ENCODE data around the gene BCL2L15.
A peak's percentile ranks its signal among the peaks of the same experiment; 100 is the strongest.
"Not testable (repeated sequence)": the region's sequence is repeated elsewhere in the genome, so short reads cannot be mapped to it uniquely, and the experiment has no call there.

BCL2L15 gene

DNA sequence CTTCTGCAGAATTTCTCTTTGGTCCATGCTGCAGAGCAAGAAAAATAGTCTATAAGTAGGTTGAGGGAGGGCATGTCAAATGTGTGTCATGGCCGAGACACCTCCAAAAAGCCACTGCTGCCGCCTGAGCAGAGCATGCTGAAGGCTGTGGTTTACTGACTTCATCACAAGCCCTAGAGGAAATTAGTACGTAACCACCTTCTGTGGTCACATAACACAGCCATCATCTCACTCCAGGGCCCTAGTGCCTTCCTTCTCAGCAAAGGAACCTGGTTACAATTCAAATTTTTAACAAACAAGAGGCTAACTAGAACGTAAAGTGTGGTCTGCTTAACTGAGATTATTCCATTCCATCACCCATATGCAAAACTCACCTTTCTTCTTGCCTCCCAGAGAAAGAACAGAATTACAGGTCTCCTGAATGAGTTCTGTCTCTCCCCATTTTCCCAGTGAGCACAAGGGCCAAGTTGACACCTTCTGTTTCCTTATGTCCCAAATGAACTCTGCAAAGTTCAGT lies 15.7 kb downstream of the BCL2L15 start, which contains the start of gene PTPN22:
Gene PTPN22, minus strand, starts transcription at position 116 of the 517 bp plus-strand sequence.
- peak; percentile 67 to 72 for DNase-seq (ENCODE audit: low read depth in 2 of 2)

DNA sequence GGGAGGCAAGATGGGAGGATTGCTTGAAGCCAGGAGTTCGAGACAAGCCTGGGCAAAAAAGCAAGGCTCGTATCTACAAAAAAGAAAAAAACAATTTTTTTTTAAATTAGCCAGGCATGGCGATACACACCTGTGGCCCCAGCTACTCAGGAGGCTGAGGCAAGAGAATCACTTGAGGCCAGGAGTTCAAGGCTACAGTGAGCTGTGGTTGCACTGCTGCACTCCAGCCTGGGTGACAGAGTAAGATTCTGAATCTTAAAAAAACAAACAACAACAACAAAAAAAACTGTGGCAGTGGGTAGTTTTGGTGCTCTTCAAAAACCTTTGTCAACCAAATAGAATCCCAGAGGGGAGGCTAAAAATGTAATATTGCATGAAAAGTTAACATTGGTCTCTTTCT lies 16.6 kb downstream of the BCL2L15 start:
- DNase-seq (ENCODE audit: low read depth in 2 of 2): no peak

- DNase-seq (ENCODE audit: low read depth in 2 of 2): no peak
These were observed 18.8 kb downstream of the BCL2L15 start for GRCh38 chr1:113868387-113869083.

DNA sequence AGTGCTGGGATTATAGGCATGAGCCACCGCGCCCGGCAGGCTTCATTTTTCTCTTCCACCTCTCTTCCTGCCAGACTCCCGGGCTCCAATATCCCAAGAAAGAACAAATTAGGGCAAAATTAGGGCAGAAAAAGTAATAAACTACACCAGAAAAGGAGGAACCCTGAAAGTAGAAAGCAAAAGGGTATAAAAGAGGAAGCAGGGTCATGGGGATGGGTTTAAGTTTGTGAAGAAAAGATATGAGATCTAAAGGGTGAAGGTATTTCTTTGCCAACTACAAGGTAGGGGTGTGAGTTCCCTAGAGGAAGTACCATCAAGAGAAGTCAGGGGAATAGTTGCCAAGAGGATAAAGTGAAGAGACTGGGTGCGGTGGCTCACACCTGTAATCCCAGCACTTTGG lies 25.7 kb downstream of the BCL2L15 start:
- no peak for DNase-seq (ENCODE audit: low read depth in 2 of 2)

- no peak for DNase-seq (ENCODE audit: low read depth in 2 of 2)
These were observed 26.5 kb downstream of the BCL2L15 start for GRCh38 chr1:113860891-113861290.

- DNase-seq (ENCODE audit: low read depth in 2 of 2): no peak
These were observed 27.8 kb downstream of the BCL2L15 start for GRCh38 chr1:113859478-113860175.

DNA sequence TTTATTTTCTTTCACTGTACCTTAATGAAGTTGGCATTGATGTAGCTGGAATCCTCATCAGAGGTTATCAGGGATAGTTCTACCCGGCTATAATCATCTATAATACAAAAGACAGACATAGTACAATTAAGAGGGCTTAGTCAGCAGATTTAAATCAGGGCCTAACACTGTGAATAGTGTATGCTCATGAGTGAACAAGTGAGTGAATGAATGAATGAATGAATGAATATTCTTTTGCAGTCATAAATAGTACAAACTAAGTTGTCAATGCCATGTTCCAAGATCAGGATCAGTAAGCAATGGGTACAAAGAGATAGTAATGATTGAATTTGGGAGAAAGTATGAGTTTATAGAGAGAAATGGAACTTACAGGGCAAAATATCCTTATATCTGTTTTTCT lies 28.4 kb downstream of the BCL2L15 start:
- no peak for DNase-seq (ENCODE audit: low read depth in 2 of 2)

GRCh38 chr1:113858418-113858817 lies 29.0 kb downstream of the BCL2L15 start:
- DNase-seq (ENCODE audit: low read depth in 2 of 2): no peak

DNA sequence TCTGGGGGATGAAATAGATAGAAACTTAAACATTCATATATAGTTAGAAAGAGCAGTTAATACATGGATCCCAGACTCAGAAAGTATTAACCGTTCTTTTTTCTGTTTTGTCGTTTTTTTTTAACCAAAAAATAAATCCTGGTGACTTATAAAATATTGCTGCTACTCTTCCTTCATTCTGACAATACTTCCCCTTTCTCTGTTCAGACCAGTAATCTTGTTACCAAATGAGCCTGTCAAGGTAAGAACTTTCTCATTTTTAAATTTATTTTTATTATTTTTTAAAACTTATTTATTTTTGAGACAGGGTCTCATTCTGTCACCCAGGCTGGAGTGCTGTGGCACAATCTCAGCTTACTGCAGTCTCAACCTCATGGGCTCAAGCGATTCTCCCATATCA lies 29.6 kb downstream of the BCL2L15 start:
- DNase-seq (ENCODE audit: low read depth in 2 of 2): no peak

DNA sequence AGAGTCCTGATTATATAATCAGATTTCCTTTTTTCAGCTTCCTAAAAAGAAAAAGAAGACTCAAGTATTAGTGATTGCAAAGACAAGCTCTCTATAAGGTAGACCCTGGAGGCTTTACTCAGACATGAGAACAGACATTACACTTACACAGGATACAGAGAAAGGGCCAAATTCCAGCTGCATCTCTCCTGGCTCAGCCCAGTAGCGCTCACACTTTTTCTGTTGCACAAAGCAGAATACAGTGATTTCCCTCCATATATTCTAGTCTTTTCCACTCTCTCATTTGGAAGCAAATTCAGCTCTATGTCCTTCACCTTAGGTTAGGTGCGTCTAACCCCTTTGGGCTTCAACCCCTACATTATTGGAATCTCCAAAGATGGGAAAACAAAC lies 31.0 kb downstream of the BCL2L15 start:
- no peak for DNase-seq (ENCODE audit: low read depth in 2 of 2)

GRCh38 chr1:113855630-113856400 lies 31.6 kb downstream of the BCL2L15 start:
- no peak for DNase-seq (ENCODE audit: low read depth in 2 of 2)

DNA sequence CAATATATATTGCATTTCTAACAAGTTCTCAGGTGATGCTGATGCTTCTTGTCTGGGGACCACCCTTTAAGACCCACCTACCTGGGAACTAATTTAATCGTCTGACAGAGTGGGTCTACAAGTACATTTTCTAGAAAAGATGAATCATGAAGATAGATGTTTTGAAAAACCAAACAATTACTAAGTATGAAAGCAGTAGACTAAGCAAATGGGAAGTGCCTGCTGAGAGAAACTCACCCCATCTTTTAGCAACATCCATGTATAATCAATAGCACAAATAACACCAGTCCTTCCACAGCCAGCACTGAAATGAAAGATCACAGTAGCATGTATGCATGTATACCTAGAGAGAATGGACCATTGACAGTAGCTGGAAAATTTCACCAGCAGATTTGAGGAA lies 33.1 kb downstream of the BCL2L15 start:
- DNase-seq (ENCODE audit: low read depth in 2 of 2): no peak

DNA sequence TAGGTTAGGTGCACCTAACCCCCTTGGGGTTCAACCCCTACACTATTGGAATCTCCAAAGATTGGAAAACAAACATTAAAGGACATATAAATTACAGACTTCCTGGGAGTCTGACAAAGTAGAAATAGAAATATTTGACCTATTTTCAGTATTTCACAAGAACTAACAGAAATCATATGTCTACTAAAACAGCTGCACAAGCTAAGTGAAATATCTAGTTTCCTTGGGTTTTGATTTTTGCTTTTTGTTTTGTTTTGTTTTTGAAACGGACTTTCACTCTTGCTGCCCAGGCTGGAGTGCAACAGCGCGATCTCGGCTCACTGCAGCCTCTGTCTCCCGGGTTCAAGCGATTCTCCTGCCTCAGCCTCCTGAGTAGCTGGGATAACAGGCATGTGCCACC lies 34.7 kb downstream of the BCL2L15 start:
- DNase-seq (ENCODE audit: low read depth in 2 of 2): not testable (repeated sequence)

DNA sequence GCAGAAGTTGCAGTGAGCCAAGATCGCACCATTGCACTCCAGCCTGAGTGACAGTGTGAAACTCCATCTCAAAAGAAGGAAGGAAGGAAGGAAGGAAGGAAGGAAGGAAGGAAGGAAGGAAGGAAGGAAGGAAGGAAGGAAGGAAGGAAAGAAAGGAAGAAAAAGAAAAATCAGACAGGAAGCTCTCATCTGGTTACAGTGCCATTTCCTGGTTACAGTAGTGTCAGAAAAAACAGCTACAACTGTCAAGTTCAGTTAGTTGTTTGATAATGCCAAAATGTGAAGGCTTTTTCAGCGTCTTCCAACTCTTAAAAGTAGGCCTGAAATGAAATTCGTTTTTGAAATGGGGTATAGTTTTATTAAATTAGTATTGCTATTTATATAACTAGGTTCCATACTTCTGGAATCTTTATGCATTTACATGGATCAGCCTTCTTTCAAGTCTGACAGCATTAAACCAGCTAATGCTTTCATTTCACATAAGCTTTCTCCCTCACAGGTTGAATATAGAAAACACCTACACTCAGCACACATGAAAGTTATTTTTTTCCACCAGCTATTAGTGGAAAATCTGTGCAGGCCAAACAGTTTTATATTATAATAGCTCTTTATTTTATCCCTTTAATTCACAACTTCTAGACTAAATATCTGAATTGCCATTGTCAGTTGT lies 37.1 kb downstream of the BCL2L15 start:
- no peak for DNase-seq (ENCODE audit: low read depth in 2 of 2)

- DNase-seq (ENCODE audit: low read depth in 2 of 2): no peak
These were observed 38.3 kb downstream of the BCL2L15 start for GRCh38 chr1:113849072-113849471.

DNA sequence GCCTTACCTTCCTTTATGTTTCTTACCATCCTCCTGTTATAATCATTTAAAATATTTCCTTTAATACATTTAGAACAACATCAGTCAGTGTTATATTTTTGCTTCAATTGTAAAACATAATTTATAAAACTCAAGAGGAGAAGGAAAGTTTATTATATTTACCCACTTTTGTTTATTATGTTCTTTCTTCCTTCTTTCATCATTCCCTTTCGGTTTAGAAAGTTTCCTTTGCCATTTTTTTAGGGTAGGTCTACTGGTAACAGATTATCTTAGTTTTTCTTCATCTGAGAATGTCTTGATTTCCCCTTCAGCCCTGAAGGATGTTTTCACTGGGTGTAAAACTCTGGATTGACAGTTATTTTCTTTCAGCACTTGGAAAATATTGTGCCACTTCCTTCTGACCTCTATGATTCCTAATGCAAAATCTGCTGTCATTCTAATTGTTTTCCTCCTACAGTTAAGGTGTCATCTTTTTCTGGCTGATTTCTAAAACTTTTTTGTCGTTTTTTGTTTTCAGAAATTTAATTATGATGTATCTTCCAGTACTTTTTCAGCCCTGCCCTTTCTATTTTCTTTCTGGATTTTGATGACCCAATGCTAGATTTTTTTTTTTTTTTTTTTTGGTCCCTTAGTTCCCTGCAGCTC lies 40.9 kb downstream of the BCL2L15 start:
- DNase-seq (ENCODE audit: low read depth in 2 of 2): no peak

DNA sequence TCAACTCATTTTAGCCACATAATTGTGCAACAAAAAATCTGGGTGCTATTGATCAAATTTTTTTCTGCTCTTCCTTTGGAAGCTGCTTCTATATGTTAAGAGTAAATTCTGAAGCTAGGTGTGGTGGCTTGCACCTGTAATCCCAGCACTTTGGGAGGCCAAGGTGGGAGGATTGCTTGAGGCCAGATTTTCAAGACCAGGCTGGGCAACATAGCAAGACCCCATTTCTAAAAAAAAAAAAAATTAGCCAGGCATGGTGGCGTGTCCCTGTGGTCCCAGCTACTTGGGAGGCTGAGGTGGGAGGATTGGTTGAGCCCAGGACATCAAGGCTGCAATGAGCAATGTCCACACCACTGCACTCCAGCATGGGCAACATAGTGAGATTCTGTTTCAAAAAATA lies 50.8 kb downstream of the BCL2L15 start:
- no peak for DNase-seq (ENCODE audit: low read depth in 2 of 2)

- DNase-seq (ENCODE audit: low read depth in 2 of 2): no peak
These were observed 51.6 kb downstream of the BCL2L15 start for GRCh38 chr1:113835686-113836290.

GRCh38 chr1:113834716-113835115 lies 52.7 kb downstream of the BCL2L15 start:
- no peak for DNase-seq (ENCODE audit: low read depth in 2 of 2)
